GM12864 (cell line): ENCODE data around the gene GRWD1.
A peak's percentile ranks its signal among the peaks of the same experiment; 100 is the strongest.
"Not testable (repeated sequence)": the region's sequence is repeated elsewhere in the genome, so short reads cannot be mapped to it uniquely, and the experiment has no call there.

Source experiments
- DNase-seq: peaks from one replicate; pipeline ENCODE4 v3.0.0-alpha.2; 2011; ENCODE audit warnings: low read depth
- H3K4me3 ChIP-seq: 2 replicates; pipeline ENCODE4 v1.5.1; 2011; ENCODE audit warnings: mild to moderate bottlenecking, low read depth, low read length, control low read depth
- CTCF ChIP-seq: IDR thresholded peaks from 2 replicates; pipeline ENCODE4 v1.5.1; 2011; ENCODE audit warnings: low read depth, mild to moderate bottlenecking, moderate library complexity, low read length, control low read depth, inconsistent platforms; ENCODE audit errors: missing control alignments

Gene GRWD1

GRCh38 chr19:48484247-48484893 lies 38.6 kb downstream of the GRWD1 start:
- TF ChIP-seq CTCF: no peak

GRCh38 chr19:48484931-48485612 lies 39.3 kb downstream of the GRWD1 start:
- DNase-seq: no peak
- no peak overlapping the region for H3K4me3 ChIP-seq
- TF ChIP-seq CTCF: no peak

More at GRCh38 chr19:48484247-48484893, 38.6 kb downstream of the GRWD1 start:
- no peak for DNase-seq
- no peak overlapping the region for H3K4me3 ChIP-seq

GRCh38 chr19:48486706-48487105 lies 40.9 kb downstream of the GRWD1 start:
- not testable (repeated sequence) for H3K4me3 ChIP-seq, DNase-seq

- no peak for TF ChIP-seq CTCF
- no peak for DNase-seq
- H3K4me3 ChIP-seq: no peak overlapping the region
These were observed 41.8 kb downstream of the GRWD1 start for GRCh38 chr19:48487544-48487943.

- no peak for DNase-seq
- no peak for TF ChIP-seq CTCF
- no peak overlapping the region for H3K4me3 ChIP-seq
These were observed 42.2 kb downstream of the GRWD1 start for GRCh38 chr19:48487948-48488347.

GRCh38 chr19:48488478-48488877 lies 42.7 kb downstream of the GRWD1 start:
- not testable (repeated sequence) for DNase-seq, H3K4me3 ChIP-seq

GRCh38 chr19:48489608-48490216 lies 43.9 kb downstream of the GRWD1 start:
- no peak overlapping the region for H3K4me3 ChIP-seq
- DNase-seq: peak; percentile 44
- peak; percentile 99 for TF ChIP-seq CTCF
